GM19193 (cell line): ENCODE results near the gene TNK1.

ENCODE experiments used
- POLR2A ChIP-seq: IDR thresholded peaks from 4 replicates; pipeline ENCODE4 v1.6.1; 2011; ENCODE audit not compliant: insufficient read depth, insufficient read length; ENCODE audit errors: extremely low read depth

TNK1 gene

GRCh38 chr17:7380855-7381683, at the start of gene TNK1:
Gene TNK1 (plus strand): TSS chr17:7381089. CDS start chr17:7382927, 1,838 bp downstream.
- no peak for TF ChIP-seq POLR2A

GRCh38 chr17:7332111-7332510, 48.8 kb upstream of the TNK1 start:
- no peak for TF ChIP-seq POLR2A

GRCh38 chr17:7334938-7335538, 45.9 kb upstream of the TNK1 start:
- TF ChIP-seq POLR2A = no peak

GRCh38 chr17:7336240-7337175, 44.4 kb upstream of the TNK1 start, which contains the start of gene ACAP1:
Gene ACAP1 (plus strand): TSS chr17:7336529. CDS start chr17:7336735, 206 bp downstream.
- TF ChIP-seq POLR2A = peak; percentile 57

- TF ChIP-seq POLR2A = no peak
Measured at GRCh38 chr17:7340179-7340578, 40.7 kb upstream of the TNK1 start.

- no peak for TF ChIP-seq POLR2A
Measured at GRCh38 chr17:7341842-7342241, 39.0 kb upstream of the TNK1 start.

GRCh38 chr17:7343250-7343649, 37.6 kb upstream of the TNK1 start:
- no peak for TF ChIP-seq POLR2A

- no peak for TF ChIP-seq POLR2A
Measured at GRCh38 chr17:7346761-7347614, 33.9 kb upstream of the TNK1 start.

- no peak for TF ChIP-seq POLR2A
Measured at GRCh38 chr17:7347630-7348477, 33.0 kb upstream of the TNK1 start.

- TF ChIP-seq POLR2A = no peak
Measured at GRCh38 chr17:7348478-7349242, 32.2 kb upstream of the TNK1 start.

GRCh38 chr17:7351665-7352502, 29.0 kb upstream of the TNK1 start, which contains the start of gene KCTD11:
Gene KCTD11 (plus strand): TSS chr17:7352162.
- TF ChIP-seq POLR2A = peak; percentile 57

GRCh38 chr17:7352503-7352889, 28.4 kb upstream of the TNK1 start:
- TF ChIP-seq POLR2A = no peak
